Measurements from ENCODE around the gene SPTB.

Gene SPTB

DNA sequence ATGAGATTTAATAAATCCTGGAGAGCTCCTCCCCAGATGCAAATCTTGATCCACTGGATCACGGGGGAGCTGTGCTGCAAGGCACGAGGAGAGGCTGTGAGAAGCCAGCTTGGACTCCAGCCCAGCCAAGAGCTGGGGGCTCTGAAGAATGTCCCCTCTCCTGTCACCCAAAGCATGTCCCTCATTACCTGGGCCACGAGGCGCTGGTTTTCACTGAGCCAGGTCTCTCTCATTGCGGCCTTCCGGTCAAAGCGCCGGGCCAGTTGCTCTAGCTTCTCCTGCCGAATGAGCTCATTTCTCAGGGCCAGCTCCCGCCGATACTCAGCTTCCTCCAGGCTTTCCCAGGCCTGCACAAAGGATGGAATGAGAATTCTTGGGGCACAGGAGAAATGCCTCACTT lies 83.3 kb downstream of the SPTB start:
- H3K4me3 ChIP-seq (ENCODE audit: low read depth in 1 of 2, low read length in 2 of 2) = no peak overlapping the region

DNA sequence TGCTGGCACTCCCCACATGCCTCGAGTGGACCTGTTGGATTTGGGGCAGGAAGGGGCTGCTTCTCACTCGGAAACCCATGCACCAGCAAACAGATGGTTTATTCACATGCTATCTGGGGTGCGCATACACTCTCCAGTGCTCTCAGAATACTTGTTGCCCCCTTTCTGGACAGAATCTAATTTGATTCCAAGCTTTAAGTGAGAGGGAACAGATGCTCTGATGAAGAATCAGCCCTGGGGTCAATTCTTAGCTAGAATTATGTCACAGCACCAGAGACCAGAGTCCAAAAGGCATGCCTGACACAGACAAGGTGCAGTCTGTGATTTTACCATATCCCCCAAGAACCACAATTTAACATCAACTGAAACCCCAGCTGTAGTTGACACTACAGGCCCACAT lies 83.8 kb downstream of the SPTB start:
- H3K9me3 ChIP-seq (ENCODE audit: insufficient read depth, low read length, severe bottlenecking) = no peaks in the 10 kb centered on the region
- H3K9ac ChIP-seq (ENCODE audit: low read depth, low read length) = no peak overlapping the region
- no peaks in the 10 kb centered on the region for H3K36me3 ChIP-seq (ENCODE audit: insufficient read depth, low read length)
- H4K20me1 ChIP-seq (ENCODE audit: insufficient read depth, low read length) = no peaks in the 10 kb centered on the region
- H3K27ac ChIP-seq (ENCODE audit: low read length) = no peak overlapping the region
- peaks cover 6% of the 10 kb centered on the region for H3K27me3 ChIP-seq (ENCODE audit: insufficient read depth, low read length, poor library complexity)
- no peaks in the 10 kb centered on the region for H3K79me2 ChIP-seq (ENCODE audit: insufficient read depth, low read length)
- H2AFZ ChIP-seq (ENCODE audit: low read depth, low read length) = no peak overlapping the region
- DNase-seq (no peak), ATAC-seq (ENCODE audit: insufficient read depth, low read depth) (no peak)
- no peak overlapping the region for H3K4me3 ChIP-seq (ENCODE audit: low read depth in 1 of 2, low read length in 2 of 2)
- no peak overlapping the region for H3K4me2 ChIP-seq (ENCODE audit: insufficient read depth, low read length)
- no peaks in the 10 kb centered on the region for H3K4me1 ChIP-seq (ENCODE audit: insufficient read depth, low read length)
- TF ChIP-seq EZH2 (IDR thresholded peaks at IDR 0.05; ENCODE audit: borderline replicate concordance, low read depth, low read length, severe bottlenecking) = no peak
- TF ChIP-seq, protein P1, sequence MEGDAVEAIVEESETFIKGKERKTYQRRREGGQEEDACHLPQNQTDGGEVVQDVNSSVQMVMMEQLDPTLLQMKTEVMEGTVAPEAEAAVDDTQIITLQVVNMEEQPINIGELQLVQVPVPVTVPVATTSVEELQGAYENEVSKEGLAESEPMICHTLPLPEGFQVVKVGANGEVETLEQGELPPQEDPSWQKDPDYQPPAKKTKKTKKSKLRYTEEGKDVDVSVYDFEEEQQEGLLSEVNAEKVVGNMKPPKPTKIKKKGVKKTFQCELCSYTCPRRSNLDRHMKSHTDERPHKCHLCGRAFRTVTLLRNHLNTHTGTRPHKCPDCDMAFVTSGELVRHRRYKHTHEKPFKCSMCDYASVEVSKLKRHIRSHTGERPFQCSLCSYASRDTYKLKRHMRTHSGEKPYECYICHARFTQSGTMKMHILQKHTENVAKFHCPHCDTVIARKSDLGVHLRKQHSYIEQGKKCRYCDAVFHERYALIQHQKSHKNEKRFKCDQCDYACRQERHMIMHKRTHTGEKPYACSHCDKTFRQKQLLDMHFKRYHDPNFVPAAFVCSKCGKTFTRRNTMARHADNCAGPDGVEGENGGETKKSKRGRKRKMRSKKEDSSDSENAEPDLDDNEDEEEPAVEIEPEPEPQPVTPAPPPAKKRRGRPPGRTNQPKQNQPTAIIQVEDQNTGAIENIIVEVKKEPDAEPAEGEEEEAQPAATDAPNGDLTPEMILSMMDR (IDR thresholded peaks at IDR 0.05; ENCODE audit: borderline replicate concordance, extremely low read depth, low read length, poor library complexity, severe bottlenecking) = no peak

More for the DNA sequence above, 83.3 kb downstream of the SPTB start:
- no peak for ATAC-seq (ENCODE audit: insufficient read depth, low read depth)
- no peak overlapping the region for H3K4me2 ChIP-seq (ENCODE audit: insufficient read depth, low read length)
- peaks cover 10% of the 10 kb centered on the region for H3K27me3 ChIP-seq (ENCODE audit: insufficient read depth, low read length, poor library complexity)
- H3K9me3 ChIP-seq (ENCODE audit: insufficient read depth, low read length, severe bottlenecking) = no peaks in the 10 kb centered on the region
- H3K79me2 ChIP-seq (ENCODE audit: insufficient read depth, low read length) = no peaks in the 10 kb centered on the region
- DNase-seq = no peak
- TF ChIP-seq, protein P1 (IDR thresholded peaks at IDR 0.05; ENCODE audit: borderline replicate concordance, extremely low read depth, low read length, poor library complexity, severe bottlenecking) = no peak
- no peak for TF ChIP-seq EZH2 (IDR thresholded peaks at IDR 0.05; ENCODE audit: borderline replicate concordance, low read depth, low read length, severe bottlenecking)
- H3K9ac ChIP-seq (ENCODE audit: low read depth, low read length) = no peak overlapping the region
- no peak overlapping the region for H2AFZ ChIP-seq (ENCODE audit: low read depth, low read length)
- no peaks in the 10 kb centered on the region for H4K20me1 ChIP-seq (ENCODE audit: insufficient read depth, low read length)
- no peaks in the 10 kb centered on the region for H3K36me3 ChIP-seq (ENCODE audit: insufficient read depth, low read length)
- no peak overlapping the region for H3K27ac ChIP-seq (ENCODE audit: low read length)
- no peaks in the 10 kb centered on the region for H3K4me1 ChIP-seq (ENCODE audit: insufficient read depth, low read length)

DNA sequence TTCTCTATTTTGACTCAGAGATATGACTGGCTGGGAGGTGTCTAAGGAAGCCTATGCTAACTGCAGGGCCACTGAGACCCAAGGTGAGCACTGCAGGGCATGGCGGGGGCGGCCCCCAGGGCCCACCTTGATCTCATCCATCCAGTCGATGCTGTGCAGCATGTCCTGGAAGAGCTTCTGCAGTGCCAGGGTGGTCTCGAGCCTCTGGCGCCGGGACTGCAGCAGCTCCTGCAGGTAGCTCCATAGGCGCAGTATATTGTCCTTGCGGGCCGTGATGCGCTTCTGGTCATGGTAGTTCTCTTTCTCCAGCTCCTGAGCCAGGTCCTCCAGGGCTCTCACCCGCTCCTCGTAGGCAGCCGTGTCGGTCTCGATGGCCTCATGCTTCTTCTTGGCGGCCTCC lies 84.5 kb downstream of the SPTB start:
- no peak for DNase-seq
- TF ChIP-seq, protein P1 (IDR thresholded peaks at IDR 0.05; ENCODE audit: borderline replicate concordance, extremely low read depth, low read length, poor library complexity, severe bottlenecking) = no peak
- TF ChIP-seq EZH2 (IDR thresholded peaks at IDR 0.05; ENCODE audit: borderline replicate concordance, low read depth, low read length, severe bottlenecking) = no peak
- Histone ChIP-seq H3K9me3 (ENCODE audit: insufficient read depth, low read length, severe bottlenecking) (no peaks in the 10 kb centered on the region), H3K36me3 (ENCODE audit: insufficient read depth, low read length) (no peaks in the 10 kb centered on the region), H3K4me2 (ENCODE audit: insufficient read depth, low read length) (no peak overlapping the region), H3K27me3 (ENCODE audit: insufficient read depth, low read length, poor library complexity) (peaks cover 3% of the 10 kb centered on the region), H3K4me1 (ENCODE audit: insufficient read depth, low read length) (no peaks in the 10 kb centered on the region), H3K9ac (ENCODE audit: low read depth, low read length) (no peak overlapping the region), H3K79me2 (ENCODE audit: insufficient read depth, low read length) (no peaks in the 10 kb centered on the region), H4K20me1 (ENCODE audit: insufficient read depth, low read length) (no peaks in the 10 kb centered on the region), H3K4me3 (ENCODE audit: low read depth in 1 of 2, low read length in 2 of 2) (no peak overlapping the region), H3K27ac (ENCODE audit: low read length) (no peak overlapping the region), H2AFZ (ENCODE audit: low read depth, low read length) (no peak overlapping the region)
- no peak for ATAC-seq (ENCODE audit: insufficient read depth, low read depth)

All from DND-41 (cell line).